Colonic mucosa (tissue), 4 donors: ENCODE measurements around the gene FAM117B. TPM values are rescaled to one million over a fixed set of nuclear protein-coding genes. Genes with fewer than 3 reads are reported as not detected.

Experiments
- DNase-seq: peaks from one replicate; pipeline ENCODE4 v3.0.0-alpha.2; 2020
- H3K27ac ChIP-seq: fragments of 200-600 bp; one replicate; pipeline ENCODE4 v1.8.0; 2021
- H3K27me3 ChIP-seq: fragments of 200-600 bp; one replicate; pipeline ENCODE4 v1.8.0; 2021
- H3K36me3 ChIP-seq: fragments of 200-600 bp; one replicate; pipeline ENCODE4 v1.8.0; 2021
- H3K4me1 ChIP-seq: fragments of 200-600 bp; one replicate; pipeline ENCODE4 v1.8.0; 2021; ENCODE audit warnings: mild to moderate bottlenecking
- H3K4me3 ChIP-seq: fragments of 200-600 bp; one replicate; pipeline ENCODE4 v1.8.0; 2021
- H3K9ac ChIP-seq, 2 donors: one replicate each; pipeline ENCODE4 v1.7.0; 2013; ENCODE audit warnings: control low read depth in 2 of 2, low read depth in 2 of 2, low read length in 2 of 2
- H3K9me3 ChIP-seq: fragments of 200-600 bp; one replicate; pipeline ENCODE4 v1.8.0; 2021
- CTCF ChIP-seq: fragments of 200-600 bp; IDR thresholded peaks from one replicate; pipeline ENCODE4 v1.8.0; 2022; ENCODE audit warnings: antibody characterized with exemption, mild to moderate bottlenecking
- intact Hi-C: fragments of 100-400 bp; cut with DNase I; formaldehyde crosslinking; loops from one replicate; pipeline ENCODE4 v1.14.1; 2022
- total RNA-seq, 2 donors: library from RNA; stranded (reverse); fragmentation: NEBNext Ultra II Directional in 1 of 2; extraction: Animal tissue kit (Norgen Biotek cat#: 25700) in 1 of 2; gene quantifications; one replicate each; pipeline ENCODE4 v1.2.1, GENCODE V29; 2021
- donor health status: healthy.
- donor health status: DM: no; HTN: no; CAD: no.
- donor health status: DM: no; HTN: no; CAD: no.

The FAM117B gene
- total RNA-seq, 2 donors from 2014 or later: 16.3 to 20.1 TPM

GRCh38 chr2:202610380-202610779, 24.4 kb upstream of the FAM117B start:
- no peak for TF ChIP-seq CTCF
- no peaks in the 10 kb centered on the region for H3K4me1 ChIP-seq
- no peak overlapping the region for H3K9ac ChIP-seq
- H3K36me3 ChIP-seq: no peaks in the 10 kb centered on the region
- no peak for DNase-seq
- H3K9me3 ChIP-seq: no peaks in the 10 kb centered on the region
- H3K27me3 ChIP-seq: no peaks in the 10 kb centered on the region
- H3K27ac ChIP-seq: no peak overlapping the region
- no peak overlapping the region for H3K4me3 ChIP-seq
- intact Hi-C loops: no loop called here

- no peak overlapping the region for H3K9ac ChIP-seq
- H3K36me3 ChIP-seq: no peaks in the 10 kb centered on the region
- no peaks in the 10 kb centered on the region for H3K4me1 ChIP-seq
- no peaks in the 10 kb centered on the region for H3K9me3 ChIP-seq
- no peaks in the 10 kb centered on the region for H3K27me3 ChIP-seq
- no peak for DNase-seq
- H3K27ac ChIP-seq: no peak overlapping the region
- intact Hi-C loops: no loop called here
- TF ChIP-seq CTCF: no peak
- H3K4me3 ChIP-seq: no peak overlapping the region
These were observed 22.6 kb upstream of the FAM117B start for GRCh38 chr2:202612145-202612544.

GRCh38 chr2:202613479-202613878, 21.3 kb upstream of the FAM117B start:
- Histone ChIP-seq H3K27ac (no peak overlapping the region), H3K9me3 (no peaks in the 10 kb centered on the region), H3K27me3 (no peaks in the 10 kb centered on the region), H3K36me3 (no peaks in the 10 kb centered on the region), H3K4me3 (no peak overlapping the region), H3K4me1 (no peaks in the 10 kb centered on the region), H3K9ac (no peak overlapping the region)
- no peak for TF ChIP-seq CTCF
- intact Hi-C loops: no loop called here
- no peak for DNase-seq

- no peak for TF ChIP-seq CTCF
- Histone ChIP-seq H3K27me3 (no peaks in the 10 kb centered on the region), H3K9me3 (no peaks in the 10 kb centered on the region), H3K4me3 (no peak overlapping the region), H3K9ac (no peak overlapping the region), H3K36me3 (no peaks in the 10 kb centered on the region), H3K27ac (no peak overlapping the region), H3K4me1 (no peaks in the 10 kb centered on the region)
- intact Hi-C loops: no loop called here
- no peak for DNase-seq
These were observed 10.6 kb upstream of the FAM117B start for GRCh38 chr2:202624133-202624532.

GRCh38 chr2:202627042-202627441, 7.7 kb upstream of the FAM117B start:
- Histone ChIP-seq H3K27ac (no peak overlapping the region), H3K36me3 (no peaks in the 10 kb centered on the region), H3K4me1 (no peaks in the 10 kb centered on the region), H3K9ac (no peak overlapping the region), H3K9me3 (no peaks in the 10 kb centered on the region), H3K4me3 (no peak overlapping the region), H3K27me3 (no peaks in the 10 kb centered on the region)
- intact Hi-C loops: no loop called here
- DNase-seq: no peak
- TF ChIP-seq CTCF: no peak
